GM21423 (cell line): ENCODE data around the gene CYLD.

Experiments
- ATAC-seq: cut with Tn5 transposase; IDR thresholded peaks from one replicate; pipeline ENCODE4 v1.9.1; 2021; ENCODE audit warnings: mild to moderate bottlenecking, moderate library complexity; ENCODE audit not compliant: unreplicated experiment

Gene CYLD

GRCh38 chr16:50776037-50776436, 34.2 kb downstream of the CYLD start:
- ATAC-seq: no peak

- ATAC-seq: no peak
These were observed 36.6 kb downstream of the CYLD start for GRCh38 chr16:50778284-50779163.

GRCh38 chr16:50781043-50781442, 39.2 kb downstream of the CYLD start:
- ATAC-seq: no peak

DNA sequence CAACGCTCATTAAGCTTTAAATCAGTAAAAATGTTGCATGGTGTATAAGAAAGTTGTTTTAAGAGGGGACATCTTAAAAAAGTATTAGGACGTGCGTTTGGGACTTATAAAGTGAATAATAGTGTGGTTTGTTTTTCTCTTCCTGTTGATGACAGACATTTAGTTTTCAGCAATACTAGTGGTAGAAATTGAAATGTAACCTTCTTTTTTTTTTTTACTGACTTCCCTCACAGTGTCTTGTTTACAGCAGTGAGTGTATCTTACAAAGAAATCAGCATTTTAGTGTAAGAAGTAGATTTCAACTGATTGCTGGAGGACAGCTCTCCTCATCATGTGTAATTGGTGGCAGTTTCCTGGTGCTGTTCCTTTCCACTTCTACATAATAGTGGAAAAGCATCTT, 39.6 kb downstream of the CYLD start:
- ATAC-seq: no peak

DNA sequence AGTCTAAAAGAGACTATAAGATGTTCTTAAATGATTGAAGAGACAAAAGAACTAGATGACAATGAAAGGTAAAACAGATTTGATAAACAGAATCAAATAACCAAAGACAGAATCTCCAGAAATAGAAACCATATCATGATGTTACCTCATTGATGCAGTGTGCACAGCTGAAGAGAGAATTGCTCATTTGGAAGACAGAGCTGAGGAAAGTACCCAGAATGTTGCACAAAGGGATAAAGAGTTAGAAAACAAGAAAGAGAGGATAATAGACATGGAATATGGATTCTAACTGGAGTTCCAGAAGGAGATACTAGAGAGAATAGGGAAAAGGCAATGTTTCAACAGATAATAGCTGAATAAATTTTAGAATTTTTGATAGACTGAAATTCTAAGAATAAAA, 47.9 kb downstream of the CYLD start:
- no peak for ATAC-seq

GRCh38 chr16:50791522-50791921, 49.6 kb downstream of the CYLD start:
- no peak for ATAC-seq

DNA sequence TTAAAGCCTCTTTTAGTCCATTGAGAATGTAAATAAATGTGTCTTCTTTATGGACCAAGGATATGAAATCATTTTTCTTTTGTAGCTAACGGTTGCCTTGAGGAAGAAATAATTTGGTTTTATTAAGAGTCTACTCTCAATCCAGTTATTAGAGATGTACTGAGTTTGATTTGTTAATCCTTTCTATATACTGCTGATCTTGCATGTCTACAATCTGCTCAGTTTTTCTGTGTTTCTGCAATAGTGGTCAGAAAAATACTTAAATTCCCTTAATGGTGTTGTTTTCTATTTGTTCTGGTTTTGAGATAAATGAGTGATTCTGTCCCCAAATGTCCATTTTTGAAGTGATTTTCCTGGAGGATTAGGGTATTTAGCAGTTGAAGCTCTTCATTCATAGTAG, 54.9 kb downstream of the CYLD start:
- no peak for ATAC-seq

DNA sequence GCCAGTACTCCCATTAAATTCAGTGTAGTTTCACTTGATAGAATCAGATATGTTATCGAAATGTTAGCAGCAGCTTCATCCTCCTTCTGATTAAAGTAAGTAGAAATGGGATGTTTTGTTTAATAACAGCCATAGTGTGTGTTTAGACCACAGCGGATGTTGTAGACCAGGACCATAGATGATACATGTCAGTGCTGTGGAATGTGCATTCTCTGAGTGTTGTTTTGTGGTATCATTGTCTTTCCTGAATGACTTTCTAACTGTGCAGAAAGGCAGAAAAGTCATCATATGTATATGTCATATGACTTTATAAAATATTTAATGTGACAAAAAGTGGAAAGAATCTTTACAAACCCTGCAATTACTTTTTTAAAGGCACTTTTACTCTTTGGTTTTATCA, 55.6 kb downstream of the CYLD start:
- ATAC-seq: no peak

DNA sequence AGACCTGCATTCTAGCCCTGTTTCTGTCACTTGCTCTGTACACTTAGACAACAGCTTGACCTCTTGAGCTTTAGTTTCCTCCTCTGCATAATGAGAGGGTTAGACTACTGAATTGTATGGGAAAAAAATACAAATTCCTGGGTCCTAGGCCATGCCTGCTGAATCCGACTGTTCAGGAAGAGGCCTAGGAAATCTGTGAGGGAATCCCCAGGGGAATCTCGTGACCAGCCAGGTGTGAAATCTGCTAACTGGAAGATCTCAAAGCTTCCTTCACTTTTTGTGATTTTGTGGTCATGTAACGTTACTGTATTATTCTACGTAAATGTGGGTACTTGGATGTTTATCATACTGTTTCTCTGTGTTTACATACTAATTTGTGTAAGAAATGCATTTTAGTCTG, 58.2 kb downstream of the CYLD start:
- no peak for ATAC-seq

DNA sequence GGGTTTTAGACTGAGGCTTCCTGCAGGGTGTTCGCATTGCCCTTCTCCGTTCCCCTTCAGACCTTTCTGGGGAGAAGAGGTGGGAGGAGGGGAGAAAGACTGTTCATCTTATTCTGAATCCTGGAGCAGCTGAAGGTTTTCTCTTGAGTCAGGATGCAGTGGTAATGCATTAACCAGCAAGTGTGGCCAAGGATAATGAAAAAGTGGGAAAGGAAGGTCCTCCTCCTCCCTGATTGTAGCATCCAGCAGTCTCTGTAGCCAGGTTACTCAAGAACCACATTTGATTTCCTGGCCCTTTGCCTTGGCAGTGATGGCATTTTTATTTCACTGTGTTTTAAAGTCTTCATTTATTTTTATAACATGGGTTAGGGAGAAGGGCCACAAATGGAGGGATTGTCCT, 59.1 kb downstream of the CYLD start:
- ATAC-seq: no peak

DNA sequence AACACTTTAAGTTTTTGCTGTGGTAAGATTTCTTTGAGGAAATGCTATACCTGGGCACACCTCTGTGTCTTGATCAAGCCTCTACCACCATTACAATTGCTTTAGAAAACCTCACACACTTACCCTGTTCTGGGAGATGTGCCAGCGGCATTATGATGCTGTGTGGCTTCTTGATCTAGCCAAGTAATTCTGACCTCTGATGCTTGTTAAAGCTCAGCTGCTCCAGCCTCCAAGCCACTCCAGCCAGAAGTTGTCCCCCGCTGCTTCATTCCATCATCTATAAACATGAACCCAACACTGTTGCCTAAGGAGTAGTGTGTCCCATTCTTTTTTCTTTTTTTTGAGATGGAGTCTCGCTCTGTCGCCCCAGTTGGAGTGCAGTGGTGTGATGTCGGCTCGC, 60.1 kb downstream of the CYLD start:
- ATAC-seq: no peak

GRCh38 chr16:50802961-50803360, 61.1 kb downstream of the CYLD start:
- no peak for ATAC-seq

- no peak for ATAC-seq
These were observed 62.5 kb downstream of the CYLD start for GRCh38 chr16:50804290-50804907.

DNA sequence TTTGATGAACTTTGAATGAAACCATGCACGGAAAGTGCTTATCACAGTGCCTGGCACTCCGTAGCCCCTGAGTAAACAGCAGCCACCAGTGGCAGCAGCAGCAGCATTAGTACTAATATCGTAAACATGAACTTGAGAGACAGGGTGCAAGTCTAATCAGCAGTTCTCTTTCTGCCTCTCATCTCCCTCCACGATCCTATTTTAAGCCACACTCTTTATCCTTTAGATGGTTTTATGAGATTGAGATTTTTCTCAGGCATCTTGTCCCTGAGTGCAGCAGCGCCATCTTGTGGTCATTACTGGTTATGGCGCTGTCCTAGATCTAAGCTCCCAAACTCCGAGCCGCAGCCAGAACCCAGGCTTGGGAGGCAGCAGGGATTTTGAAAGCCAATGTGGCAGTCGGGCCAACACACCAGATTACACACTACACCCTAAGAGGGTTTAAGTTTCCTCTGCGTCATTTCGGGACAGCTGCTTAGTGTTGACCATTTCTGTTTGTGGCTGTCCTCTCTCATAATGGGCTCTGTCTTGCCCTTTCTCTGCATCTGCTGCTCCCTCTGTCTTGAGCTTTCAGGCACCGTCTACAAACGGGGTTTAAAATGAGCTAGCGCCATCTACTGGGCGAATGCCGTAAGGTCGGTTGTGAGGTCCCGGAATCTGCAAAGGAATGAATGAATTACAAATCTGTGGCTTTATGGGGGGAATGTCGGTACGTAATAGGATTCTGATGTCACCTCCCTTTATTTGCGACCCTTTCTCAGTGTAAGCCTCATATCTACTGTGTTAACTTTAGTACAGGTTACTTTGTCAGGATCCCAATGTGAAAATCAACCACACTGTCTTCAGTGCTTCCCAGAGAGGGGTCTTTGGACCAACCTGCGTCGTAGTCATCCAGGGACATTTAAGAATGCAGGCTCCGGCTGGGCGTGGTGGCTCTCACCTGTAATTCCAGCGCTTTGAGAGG, 64.5 kb downstream of the CYLD start:
- peak; percentile 78 for ATAC-seq

GRCh38 chr16:50808929-50809538, 67.1 kb downstream of the CYLD start:
- ATAC-seq: no peak

GRCh38 chr16:50809561-50809960, 67.7 kb downstream of the CYLD start:
- peak; percentile 44 for ATAC-seq

DNA sequence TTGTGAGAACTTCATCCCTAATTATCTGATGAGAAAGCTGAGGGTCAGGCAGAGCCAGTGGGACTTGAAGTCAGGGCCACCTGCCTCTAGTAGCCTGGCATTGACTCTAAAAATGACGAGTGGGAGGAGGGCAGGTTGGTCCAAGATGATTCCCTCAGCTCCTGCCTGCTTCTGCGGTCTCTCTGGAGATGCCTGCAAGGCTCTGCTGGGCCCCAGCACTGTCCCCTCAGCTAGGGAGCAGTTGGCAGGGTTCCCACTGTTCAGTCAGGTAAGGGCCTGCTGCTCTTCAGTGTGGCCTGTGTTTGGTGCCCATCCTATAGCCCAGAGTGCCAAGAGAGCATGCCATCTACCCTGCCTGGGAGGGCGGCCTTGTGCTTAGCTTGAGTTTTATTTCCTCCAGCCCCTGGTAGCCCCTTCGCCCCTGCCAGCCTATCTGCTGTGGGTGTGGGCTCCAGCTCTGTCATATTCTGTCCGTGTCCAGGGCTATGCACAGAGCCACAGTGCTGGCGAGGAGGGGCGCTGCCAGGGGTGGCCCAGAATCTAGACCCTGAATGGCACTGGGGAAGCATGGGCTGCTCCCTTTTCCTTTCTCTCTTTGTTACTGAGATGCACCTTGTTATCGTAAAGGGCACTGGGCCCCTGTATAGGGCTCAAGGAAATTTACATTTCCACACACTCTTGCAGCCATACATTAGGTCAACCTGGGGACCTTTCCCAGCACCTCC, 68.5 kb downstream of the CYLD start:
- no peak for ATAC-seq

- no peak for ATAC-seq
These were observed 70.2 kb downstream of the CYLD start for GRCh38 chr16:50812046-50812445.

DNA sequence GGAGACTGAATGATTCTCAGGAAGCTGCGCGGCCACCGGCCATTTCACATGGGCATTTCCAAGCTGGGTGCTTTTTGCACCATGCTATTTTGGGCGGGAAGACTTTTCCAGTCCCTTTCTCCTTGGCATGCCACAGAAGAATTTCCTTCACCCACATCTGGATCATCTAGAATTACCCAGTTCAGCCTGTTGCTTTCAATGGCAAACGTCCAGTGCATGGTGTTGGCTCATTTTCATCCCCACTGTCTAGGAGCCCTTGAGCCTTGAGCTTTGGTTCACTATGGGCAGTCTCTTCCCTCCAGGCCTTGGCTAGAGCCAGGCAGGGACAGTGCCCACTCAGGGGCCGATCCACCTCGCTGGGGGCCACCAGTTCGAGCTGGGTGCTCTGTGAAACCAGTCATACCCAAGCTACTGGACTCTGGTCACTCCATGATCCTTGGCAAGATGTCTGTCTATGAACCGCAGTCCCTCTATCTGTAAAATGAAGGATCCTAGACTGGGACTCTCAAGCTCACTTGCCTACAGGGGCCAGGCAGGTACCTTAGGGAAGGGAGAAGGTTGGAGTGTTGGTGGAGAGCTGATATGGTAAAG, 71.1 kb downstream of the CYLD start:
- no peak for ATAC-seq

GRCh38 chr16:50814052-50814451, 72.2 kb downstream of the CYLD start:
- no peak for ATAC-seq
